GM12801 (cell line): ENCODE results near the gene CADPS2.

Experiments
- CTCF ChIP-seq: IDR thresholded peaks from one replicate; pipeline ENCODE4 v1.5.1; 2011; ENCODE audit warnings: control low read depth; ENCODE audit not compliant: insufficient read length; ENCODE audit errors: extremely low read depth

Gene CADPS2

GRCh38 chr7:122726881-122727280 lies 159.4 kb downstream of the CADPS2 start:
- TF ChIP-seq CTCF: no peak

- no peak for TF ChIP-seq CTCF
Measured at GRCh38 chr7:122724366-122724765, 161.9 kb downstream of the CADPS2 start.

- TF ChIP-seq CTCF: no peak
Measured at GRCh38 chr7:122719010-122719578, 167.2 kb downstream of the CADPS2 start.

- no peak for TF ChIP-seq CTCF
Measured at GRCh38 chr7:122717356-122718089, 168.7 kb downstream of the CADPS2 start.

- no peak for TF ChIP-seq CTCF
Measured at GRCh38 chr7:122715183-122715582, 171.1 kb downstream of the CADPS2 start.

GRCh38 chr7:122710916-122711315 lies 175.3 kb downstream of the CADPS2 start:
- TF ChIP-seq CTCF: no peak

GRCh38 chr7:122709930-122710646 lies 176.2 kb downstream of the CADPS2 start:
- TF ChIP-seq CTCF: no peak
